ENCODE data around the gene TESMIN.
A peak's percentile ranks its signal among the peaks of the same experiment; 100 is the strongest.

The TESMIN gene

DNA sequence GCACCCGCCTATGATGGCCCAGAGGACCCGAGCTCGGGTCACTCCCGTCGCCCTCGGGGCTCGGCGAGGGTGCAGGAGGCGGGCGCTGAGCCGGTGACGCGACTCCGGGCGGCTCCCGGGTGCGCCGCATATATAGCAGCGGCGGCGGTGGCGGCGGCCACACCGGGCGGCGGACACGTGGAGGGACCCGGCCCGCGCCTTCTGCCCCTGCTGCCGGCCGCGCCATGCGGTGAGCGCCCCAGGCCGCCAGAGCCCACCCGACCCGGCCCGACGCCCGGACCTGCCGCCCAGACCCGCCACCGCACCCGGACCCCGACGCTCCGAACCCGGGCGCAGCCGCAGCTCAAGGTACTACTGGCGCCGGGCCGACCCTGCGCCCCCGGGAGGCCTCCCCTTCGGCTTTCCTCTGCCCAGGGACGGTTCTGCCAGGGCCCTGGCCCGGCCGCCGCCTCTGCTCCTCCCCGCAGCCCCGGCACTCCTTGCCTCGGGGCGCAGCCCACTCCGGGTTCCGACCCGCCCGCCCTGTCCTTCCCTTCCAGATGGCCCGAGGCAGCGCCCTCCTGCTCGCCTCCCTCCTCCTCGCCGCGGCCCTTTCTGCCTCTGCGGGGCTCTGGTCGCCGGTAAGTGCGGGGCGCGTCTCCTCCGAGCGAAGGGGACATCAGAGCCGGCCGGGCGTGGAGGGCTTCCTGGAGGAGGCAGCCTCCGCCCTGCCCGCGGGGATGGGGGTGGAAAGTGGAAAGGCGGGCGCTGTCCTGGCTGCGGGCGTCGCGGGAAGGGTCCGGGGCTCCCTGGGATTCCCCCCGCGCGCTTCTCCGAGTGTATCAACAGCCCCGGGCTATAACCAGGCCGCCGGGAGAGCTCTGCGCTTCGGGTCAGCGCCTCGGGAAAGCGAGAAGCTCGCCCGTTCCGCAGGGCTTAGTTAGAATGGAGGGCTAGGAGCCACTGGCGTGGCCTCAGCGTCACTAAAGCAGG is 66.6 kb downstream of the TESMIN start, which contains the start of gene GAL:
Gene GAL (plus strand): TSS at position 160 of the 972 bp plus-strand sequence. CDS start 380 bp downstream, at position 540.
- TF ChIP-seq TAF1 (IDR thresholded peaks at IDR 0.05; ENCODE audit: low read depth) (peak; percentile 21; the same call in 1 of the 2 replicates), ZBTB7A (IDR thresholded peaks at IDR 0.05; ENCODE audit: low read depth) (peak; percentile 49; the same call in 1 of the 2 replicates), TEAD4 (IDR thresholded peaks at IDR 0.05) (no peak), NFIC (IDR thresholded peaks at IDR 0.05) (no peak)
- TF ChIP-seq, protein P1, sequence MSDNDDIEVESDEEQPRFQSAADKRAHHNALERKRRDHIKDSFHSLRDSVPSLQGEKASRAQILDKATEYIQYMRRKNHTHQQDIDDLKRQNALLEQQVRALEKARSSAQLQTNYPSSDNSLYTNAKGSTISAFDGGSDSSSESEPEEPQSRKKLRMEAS (IDR thresholded peaks at IDR 0.05) = peak; percentile 75

DNA sequence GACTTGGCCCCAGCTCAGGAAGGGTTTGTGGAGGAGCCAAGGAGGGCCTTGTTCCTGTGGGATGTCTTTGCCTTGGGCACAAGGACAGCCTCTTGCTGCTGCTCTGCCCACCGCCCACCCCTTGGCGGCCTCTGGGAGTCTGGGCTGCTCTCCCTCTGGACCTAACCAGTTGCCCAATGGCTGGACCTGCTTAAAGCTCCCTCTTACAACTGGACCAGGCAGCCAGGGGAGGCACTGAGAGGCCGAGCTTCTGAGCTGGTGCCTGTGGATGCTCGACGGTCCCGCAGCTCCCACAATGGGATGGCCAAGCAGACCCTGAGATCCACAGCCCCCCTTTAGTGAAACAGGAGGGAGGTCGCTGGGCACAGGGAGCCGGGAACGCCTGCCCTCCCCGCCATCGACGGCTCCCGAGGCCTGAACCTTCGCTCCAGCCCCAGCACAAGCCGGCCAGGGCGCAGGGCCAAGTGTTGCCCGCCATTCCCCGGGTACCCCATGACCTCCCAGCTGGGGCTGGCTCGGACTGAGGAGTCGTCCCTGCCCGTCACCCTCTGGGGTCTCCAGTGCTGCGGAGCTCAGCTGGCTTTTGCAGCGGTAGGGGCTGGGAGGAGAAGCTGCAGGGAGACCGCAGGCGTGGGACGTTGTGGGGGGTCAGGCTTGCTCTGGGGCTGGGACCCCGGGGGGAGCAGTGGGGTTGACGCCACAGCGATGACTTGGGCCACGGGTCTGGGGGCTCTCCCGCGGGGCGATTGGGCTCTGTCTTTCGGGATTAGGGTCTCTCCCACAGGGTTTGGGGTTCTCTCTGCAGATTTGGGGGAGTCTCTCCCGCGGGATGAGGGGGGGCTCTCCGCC is 67.6 kb downstream of the TESMIN start:
- TF ChIP-seq CREB1 (IDR thresholded peaks at IDR 0.05; ENCODE audit: low read depth) (no peak), EP300 (IDR thresholded peaks at IDR 0.05; ENCODE audit: borderline replicate concordance) (no peak), NFIC (IDR thresholded peaks at IDR 0.05) (no peak), TAF1 (IDR thresholded peaks at IDR 0.05; ENCODE audit: low read depth) (no peak), CEBPB (IDR thresholded peaks at IDR 0.05) (no peak), ZBTB7A (IDR thresholded peaks at IDR 0.05; ENCODE audit: low read depth) (no peak), TCF12 (IDR thresholded peaks at IDR 0.05; ENCODE audit: low read depth) (no peak), EGR1 (IDR thresholded peaks at IDR 0.05) (no peak), YY1 (IDR thresholded peaks at IDR 0.05; ENCODE audit: low read depth) (no peak)
- TF ChIP-seq, protein P2, sequence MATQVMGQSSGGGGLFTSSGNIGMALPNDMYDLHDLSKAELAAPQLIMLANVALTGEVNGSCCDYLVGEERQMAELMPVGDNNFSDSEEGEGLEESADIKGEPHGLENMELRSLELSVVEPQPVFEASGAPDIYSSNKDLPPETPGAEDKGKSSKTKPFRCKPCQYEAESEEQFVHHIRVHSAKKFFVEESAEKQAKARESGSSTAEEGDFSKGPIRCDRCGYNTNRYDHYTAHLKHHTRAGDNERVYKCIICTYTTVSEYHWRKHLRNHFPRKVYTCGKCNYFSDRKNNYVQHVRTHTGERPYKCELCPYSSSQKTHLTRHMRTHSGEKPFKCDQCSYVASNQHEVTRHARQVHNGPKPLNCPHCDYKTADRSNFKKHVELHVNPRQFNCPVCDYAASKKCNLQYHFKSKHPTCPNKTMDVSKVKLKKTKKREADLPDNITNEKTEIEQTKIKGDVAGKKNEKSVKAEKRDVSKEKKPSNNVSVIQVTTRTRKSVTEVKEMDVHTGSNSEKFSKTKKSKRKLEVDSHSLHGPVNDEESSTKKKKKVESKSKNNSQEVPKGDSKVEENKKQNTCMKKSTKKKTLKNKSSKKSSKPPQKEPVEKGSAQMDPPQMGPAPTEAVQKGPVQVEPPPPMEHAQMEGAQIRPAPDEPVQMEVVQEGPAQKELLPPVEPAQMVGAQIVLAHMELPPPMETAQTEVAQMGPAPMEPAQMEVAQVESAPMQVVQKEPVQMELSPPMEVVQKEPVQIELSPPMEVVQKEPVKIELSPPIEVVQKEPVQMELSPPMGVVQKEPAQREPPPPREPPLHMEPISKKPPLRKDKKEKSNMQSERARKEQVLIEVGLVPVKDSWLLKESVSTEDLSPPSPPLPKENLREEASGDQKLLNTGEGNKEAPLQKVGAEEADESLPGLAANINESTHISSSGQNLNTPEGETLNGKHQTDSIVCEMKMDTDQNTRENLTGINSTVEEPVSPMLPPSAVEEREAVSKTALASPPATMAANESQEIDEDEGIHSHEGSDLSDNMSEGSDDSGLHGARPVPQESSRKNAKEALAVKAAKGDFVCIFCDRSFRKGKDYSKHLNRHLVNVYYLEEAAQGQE (IDR thresholded peaks at IDR 0.05; ENCODE audit: low read depth) = no peak
- TF ChIP-seq, protein P1 (IDR thresholded peaks at IDR 0.05) = no peak

DNA sequence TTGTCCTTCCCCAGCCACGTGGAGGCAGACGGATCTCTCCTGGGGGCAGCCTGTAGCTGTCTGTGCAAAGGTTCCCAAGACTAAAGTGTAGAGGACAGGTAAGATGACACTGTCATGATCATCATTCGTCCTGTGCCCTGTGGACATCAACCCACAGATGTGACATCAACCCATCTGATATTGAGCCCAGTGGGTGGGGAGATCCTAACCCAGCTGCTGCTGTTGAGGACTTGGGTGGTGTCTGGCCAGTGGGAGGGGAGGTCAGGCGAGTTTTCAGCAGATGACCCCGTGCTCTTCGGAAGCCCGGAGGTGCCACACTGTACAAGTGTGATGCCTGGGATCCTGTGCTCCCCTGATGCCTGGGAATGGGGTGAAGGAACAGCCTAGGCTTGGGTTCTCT is 68.2 kb downstream of the TESMIN start:
- TF ChIP-seq TEAD4 (IDR thresholded peaks at IDR 0.05) (no peak), CEBPB (IDR thresholded peaks at IDR 0.05) (no peak), EP300 (IDR thresholded peaks at IDR 0.05; ENCODE audit: borderline replicate concordance) (no peak), TAF1 (IDR thresholded peaks at IDR 0.05; ENCODE audit: low read depth) (no peak), TCF12 (IDR thresholded peaks at IDR 0.05; ENCODE audit: low read depth) (no peak), NFIC (IDR thresholded peaks at IDR 0.05) (no peak), CREB1 (IDR thresholded peaks at IDR 0.05; ENCODE audit: low read depth) (no peak), ZBTB7A (IDR thresholded peaks at IDR 0.05; ENCODE audit: low read depth) (no peak), EGR1 (IDR thresholded peaks at IDR 0.05) (no peak)
- TF ChIP-seq, protein P3, sequence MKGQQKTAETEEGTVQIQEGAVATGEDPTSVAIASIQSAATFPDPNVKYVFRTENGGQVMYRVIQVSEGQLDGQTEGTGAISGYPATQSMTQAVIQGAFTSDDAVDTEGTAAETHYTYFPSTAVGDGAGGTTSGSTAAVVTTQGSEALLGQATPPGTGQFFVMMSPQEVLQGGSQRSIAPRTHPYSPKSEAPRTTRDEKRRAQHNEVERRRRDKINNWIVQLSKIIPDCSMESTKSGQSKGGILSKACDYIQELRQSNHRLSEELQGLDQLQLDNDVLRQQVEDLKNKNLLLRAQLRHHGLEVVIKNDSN (IDR thresholded peaks at IDR 0.05) = no peak
- TF ChIP-seq, protein P2 (IDR thresholded peaks at IDR 0.05; ENCODE audit: low read depth) = no peak

DNA sequence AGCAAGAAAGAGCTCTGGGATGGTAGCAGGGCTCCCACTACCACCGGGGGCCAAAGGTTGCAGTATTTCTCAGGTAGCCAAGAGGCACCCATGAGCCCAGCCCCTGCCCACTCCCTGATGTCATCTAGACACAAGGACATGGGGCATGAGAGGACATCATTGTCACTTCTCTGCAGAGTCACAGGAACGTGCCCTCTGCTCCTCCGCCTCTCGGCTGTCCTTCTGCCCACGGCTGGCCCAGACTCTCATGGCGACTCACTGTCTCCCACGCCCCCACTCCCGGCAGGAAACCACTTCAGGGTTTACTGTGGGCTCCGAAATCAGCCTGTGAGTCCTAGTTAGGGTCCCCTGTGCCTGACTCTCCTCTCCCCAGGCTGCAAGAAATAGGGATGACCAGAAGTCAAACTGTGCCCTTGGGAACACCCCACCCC is 68.8 kb downstream of the TESMIN start:
- TF ChIP-seq, protein P2 (IDR thresholded peaks at IDR 0.05; ENCODE audit: low read depth) = no peak
- TF ChIP-seq ZBTB7A (IDR thresholded peaks at IDR 0.05; ENCODE audit: low read depth) (no peak), CREB1 (IDR thresholded peaks at IDR 0.05; ENCODE audit: low read depth) (no peak), EP300 (IDR thresholded peaks at IDR 0.05; ENCODE audit: borderline replicate concordance) (no peak), TAF1 (IDR thresholded peaks at IDR 0.05; ENCODE audit: low read depth) (no peak), YY1 (IDR thresholded peaks at IDR 0.05; ENCODE audit: low read depth) (no peak), EGR1 (IDR thresholded peaks at IDR 0.05) (no peak), CEBPB (IDR thresholded peaks at IDR 0.05) (no peak), TEAD4 (IDR thresholded peaks at IDR 0.05) (no peak), TCF12 (IDR thresholded peaks at IDR 0.05; ENCODE audit: low read depth) (no peak)
- TF ChIP-seq, protein P3 (IDR thresholded peaks at IDR 0.05) = no peak
- TF ChIP-seq, protein P1 (IDR thresholded peaks at IDR 0.05) = no peak

Measured in Ishikawa (cell line).